DOHH2 (cell line): ENCODE measurements around the gene PRRG3.
"Not testable (repeated sequence)": the region's sequence is repeated elsewhere in the genome, so short reads cannot be mapped to it uniquely, and the experiment has no call there.

Experiments
- H3F3A ChIP-seq: fragments of 200-600 bp; sonication (generic), shearing (Covaris generic); 2 replicates; pipeline ENCODE4 v1.6.0; 2016; ENCODE audit warnings: antibody characterized with exemption, mild to moderate bottlenecking; ENCODE audit not compliant: control insufficient read depth, insufficient read depth
- H3K27ac ChIP-seq: fragments of 200-600 bp; sonication (generic); 2 replicates; pipeline ENCODE4 v1.5.1; 2014; ENCODE audit warnings: low read depth, mild to moderate bottlenecking, low read length, moderate library complexity
- H3K27me3 ChIP-seq: fragments of 200-600 bp; sonication (generic); 2 replicates; pipeline ENCODE4 v1.6.1; 2014; ENCODE audit warnings: mild to moderate bottlenecking, low read length, mixed read lengths; ENCODE audit not compliant: control insufficient read depth
- H3K36me3 ChIP-seq: fragments of 200-600 bp; sonication (generic); 2 replicates; pipeline ENCODE4 v1.6.1; 2014; ENCODE audit warnings: mild to moderate bottlenecking, low read length, moderate library complexity, mixed read lengths; ENCODE audit not compliant: control insufficient read depth
- H3K4me1 ChIP-seq: fragments of 200-600 bp; sonication (generic); 2 replicates; pipeline ENCODE4 v1.6.1; 2014; ENCODE audit warnings: mild to moderate bottlenecking, low read length, mixed read lengths; ENCODE audit not compliant: control insufficient read depth
- H3K4me2 ChIP-seq: fragments of 200-600 bp; sonication (generic); 2 replicates; pipeline ENCODE4 v1.6.0; 2014; ENCODE audit warnings: mild to moderate bottlenecking, low read length, moderate library complexity
- H3K4me3 ChIP-seq: fragments of 200-600 bp; sonication (generic); 2 replicates; pipeline ENCODE4 v1.5.1; 2014; ENCODE audit warnings: mild to moderate bottlenecking, low read length, mixed read lengths
- H3K79me2 ChIP-seq: fragments of 200-600 bp; sonication (generic); 2 replicates; pipeline ENCODE4 v1.6.1; 2014; ENCODE audit warnings: mild to moderate bottlenecking, low read length, mixed read lengths; ENCODE audit not compliant: control insufficient read depth
- H3K9me2 ChIP-seq: fragments of 200-600 bp; sonication (generic); replicated peaks from 2 replicates; pipeline ENCODE4 v1.6.1; 2014; ENCODE audit warnings: mild to moderate bottlenecking, low read length, mixed read lengths; ENCODE audit not compliant: control insufficient read depth
- H3K9me3 ChIP-seq: fragments of 200-600 bp; sonication (generic); 2 replicates; pipeline ENCODE4 v1.6.1; 2014; ENCODE audit warnings: antibody characterized with exemption, low read length, mixed read lengths; ENCODE audit not compliant: control insufficient read depth, insufficient read depth
- H4K20me1 ChIP-seq: fragments of 200-600 bp; sonication (generic); 2 replicates; pipeline ENCODE4 v1.6.0; 2014; ENCODE audit warnings: low read depth, mild to moderate bottlenecking, antibody characterized with exemption, low read length, moderate library complexity; ENCODE audit not compliant: control insufficient read depth, insufficient read depth
- CTCF ChIP-seq: fragments of 200-600 bp; sonication (generic); IDR thresholded peaks from one replicate; pipeline ENCODE4 v1.5.1; 2014; ENCODE audit warnings: antibody characterized with exemption, mild to moderate bottlenecking, low read depth, low read length; ENCODE audit not compliant: poor library complexity, severe bottlenecking
- EZH2phosphoT487 ChIP-seq: fragments of 200-600 bp; sonication (generic); IDR thresholded peaks from 2 replicates; pipeline ENCODE4 v1.6.1; 2017; ENCODE audit warnings: borderline replicate concordance, mild to moderate bottlenecking, antibody characterized with exemption, low read length, moderate library complexity, mixed read lengths

The PRRG3 gene

GRCh38 chrX:151688695-151689094, 6.6 kb upstream of the PRRG3 start:
- Histone ChIP-seq H3K9me2 (no peaks in the 10 kb centered on the region), H3K4me2 (no peak overlapping the region), H3K9me3 (no peaks in the 10 kb centered on the region), H3K4me1 (no peaks in the 10 kb centered on the region), H3K27me3 (no peaks in the 10 kb centered on the region), H3F3A (no peaks in the 10 kb centered on the region), H3K79me2 (no peaks in the 10 kb centered on the region), H3K36me3 (no peaks in the 10 kb centered on the region), H4K20me1 (no peaks in the 10 kb centered on the region), H3K4me3 (no peak overlapping the region), H3K27ac (no peak overlapping the region)
- TF ChIP-seq EZH2phosphoT487: no peak

DNA sequence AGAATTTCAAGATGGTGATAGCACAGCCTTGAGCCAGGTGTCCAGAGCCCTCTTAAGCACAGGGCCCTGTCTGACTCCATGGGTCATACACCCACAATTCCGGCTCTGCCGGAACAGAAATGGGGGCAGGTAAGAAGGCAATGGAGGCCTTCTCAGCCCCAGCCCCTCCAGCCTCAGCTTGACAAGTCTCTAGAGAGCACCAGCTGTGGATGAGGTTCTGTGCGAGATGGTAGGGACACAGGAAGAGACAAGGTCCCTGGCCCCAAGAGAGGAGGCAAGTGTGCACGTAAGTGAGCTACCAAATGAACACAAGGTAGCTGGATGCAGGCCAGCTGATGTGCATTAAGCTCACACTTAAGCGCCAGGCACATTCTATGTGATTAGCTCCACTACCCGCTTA, 2.4 kb upstream of the PRRG3 start:
- Histone ChIP-seq H3K4me2 (no peak overlapping the region), H3K27me3 (no peaks in the 10 kb centered on the region), H4K20me1 (no peaks in the 10 kb centered on the region), H3K9me2 (no peaks in the 10 kb centered on the region), H3K79me2 (no peaks in the 10 kb centered on the region), H3K4me3 (no peak overlapping the region), H3K36me3 (no peaks in the 10 kb centered on the region), H3K4me1 (no peaks in the 10 kb centered on the region), H3F3A (no peaks in the 10 kb centered on the region), H3K9me3 (no peaks in the 10 kb centered on the region), H3K27ac (no peak overlapping the region)
- TF ChIP-seq EZH2phosphoT487 (no peak), CTCF (no peak)

DNA sequence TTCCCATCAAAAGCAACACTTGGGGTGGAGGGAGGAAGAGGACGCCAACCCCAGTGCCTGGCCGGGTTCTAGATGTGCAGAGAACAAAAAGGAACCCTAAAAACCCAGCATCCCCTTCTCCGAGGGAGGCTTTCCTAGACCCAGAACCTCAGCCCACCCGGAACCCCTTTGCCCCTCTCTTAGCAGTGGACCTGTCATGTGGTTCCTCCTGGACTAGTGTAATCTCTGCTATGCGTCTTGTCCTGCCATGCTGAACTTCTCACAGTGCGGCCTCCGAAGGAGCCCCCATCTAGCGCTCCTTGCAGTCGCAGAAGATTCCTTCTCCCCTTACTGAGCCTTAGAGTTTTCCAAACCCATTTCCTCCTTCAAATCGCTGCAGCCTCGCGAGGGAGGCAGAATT, 1.1 kb upstream of the PRRG3 start:
- Histone ChIP-seq H3K4me3 (no peak overlapping the region), H3K36me3 (no peaks in the 10 kb centered on the region), H3K27me3 (no peaks in the 10 kb centered on the region), H4K20me1 (no peaks in the 10 kb centered on the region), H3K9me3 (no peaks in the 10 kb centered on the region), H3K27ac (no peak overlapping the region), H3K79me2 (no peaks in the 10 kb centered on the region), H3K4me1 (no peaks in the 10 kb centered on the region), H3K9me2 (no peaks in the 10 kb centered on the region), H3F3A (no peaks in the 10 kb centered on the region), H3K4me2 (no peak overlapping the region)
- TF ChIP-seq CTCF (no peak), EZH2phosphoT487 (no peak)

DNA sequence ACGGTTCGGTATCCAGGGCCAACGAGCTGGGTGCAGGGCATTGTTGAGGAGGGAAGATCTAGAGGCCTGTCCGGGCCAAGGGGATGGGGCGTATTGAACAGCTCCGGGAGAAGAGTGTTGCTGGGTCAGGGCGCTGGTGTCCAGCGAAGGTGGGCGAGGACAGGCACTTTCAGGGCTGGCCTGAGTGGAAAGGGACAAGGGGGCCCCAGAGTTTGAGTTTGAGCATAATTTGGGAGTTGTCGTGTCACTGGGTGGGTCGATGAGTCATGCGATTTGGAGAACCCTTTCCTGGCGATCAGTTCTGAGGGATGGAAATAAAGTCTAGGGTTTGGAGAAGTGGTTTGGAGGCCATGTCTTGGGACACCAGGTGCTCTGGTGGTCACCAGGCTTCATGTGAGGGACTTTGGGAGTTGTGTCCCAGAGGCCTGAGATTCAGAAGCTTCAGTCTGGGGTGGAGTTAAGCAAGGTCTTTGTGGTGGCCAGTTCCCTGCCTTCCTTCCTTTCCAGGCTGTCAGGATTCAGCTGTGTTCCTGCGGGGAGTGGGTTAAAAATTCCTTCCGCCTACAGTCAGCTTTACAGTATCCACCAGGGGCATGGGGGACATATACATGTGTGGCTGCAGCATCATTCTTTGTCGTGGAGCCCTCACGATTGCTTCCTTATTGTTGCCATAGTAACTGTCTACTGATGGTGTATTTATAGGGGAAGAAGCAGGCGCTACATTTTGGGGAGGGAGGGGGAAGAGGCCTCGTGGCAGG, 504 bp downstream of the PRRG3 start:
- Histone ChIP-seq H3K27ac (no peak overlapping the region), H3K36me3 (no peaks in the 10 kb centered on the region), H3K9me3 (no peaks in the 10 kb centered on the region), H3K4me1 (no peaks in the 10 kb centered on the region), H3K4me2 (no peak overlapping the region), H3K9me2 (no peaks in the 10 kb centered on the region), H3K27me3 (no peaks in the 10 kb centered on the region), H3F3A (no peaks in the 10 kb centered on the region), H3K79me2 (no peaks in the 10 kb centered on the region), H4K20me1 (no peaks in the 10 kb centered on the region), H3K4me3 (no peak overlapping the region)
- TF ChIP-seq EZH2phosphoT487 (no peak), CTCF (no peak)

DNA sequence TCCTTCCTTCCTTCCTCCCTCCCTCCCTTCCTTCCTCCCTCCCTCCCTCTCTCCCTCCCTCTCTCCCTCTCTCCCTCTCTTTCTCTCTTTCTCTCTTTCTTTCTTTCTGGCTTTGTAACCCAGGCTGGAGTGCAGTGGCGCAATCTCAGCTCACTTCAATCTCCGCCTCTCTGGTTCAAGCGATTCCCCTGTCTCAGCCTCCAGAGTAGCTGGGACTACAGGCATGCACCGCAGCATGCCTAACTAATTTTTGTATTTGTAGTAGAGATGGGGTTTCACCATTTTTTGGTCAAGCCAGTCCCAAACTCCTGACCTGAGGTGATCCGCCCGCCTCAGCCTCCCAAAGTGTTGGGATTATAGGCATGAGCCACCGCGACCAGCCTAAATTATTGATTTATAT, 1.8 kb downstream of the PRRG3 start:
- not testable (repeated sequence) for H3K27ac ChIP-seq, H3K4me2 ChIP-seq, H3K9me3 ChIP-seq

More for the DNA sequence above, 1.8 kb downstream of the PRRG3 start:
- not testable (repeated sequence) for H3K79me2 ChIP-seq, H3K9me2 ChIP-seq, H3K36me3 ChIP-seq, H3K27me3 ChIP-seq, H3K4me3 ChIP-seq, H3K4me1 ChIP-seq, H3F3A ChIP-seq, H4K20me1 ChIP-seq
